IMR-90 (cell line): ENCODE measurements around the gene IFRD1. TPM values are rescaled to one million over a fixed set of nuclear protein-coding genes. Genes with fewer than 3 reads are reported as not detected.

Experiments used
- ATAC-seq: fragments of 200-7000 bp; cut with Tn5 transposase; 2 replicates; pipeline ENCODE4 v1.9.1; 2020; ENCODE audit warnings: low read depth, mild to moderate bottlenecking, moderate library complexity
- BruUV-seq: library from RNA; stranded (reverse); fragments of 400-500 nt; replicated peaks from 2 replicates; lab custom pipeline; 2021; lab: Mats Ljungman, UMichigan
- CTCF ChIA-PET: fragments of 300-600 bp; formaldehyde crosslinking; extraction: SDS; loops from one replicate; lab custom pipeline; 2021; ENCODE audit warnings: antibody characterized with exemption; lab: Yijun Ruan, JAX
- POLR2A ChIA-PET: fragments of 300-600 bp; sonication (Branson Sonifier 250); formaldehyde crosslinking; loops from one replicate; lab custom pipeline; 2022; ENCODE audit warnings: antibody characterized with exemption; ENCODE audit not compliant: unreplicated experiment; lab: Charles Lee
- DNase-seq: peaks from one replicate; pipeline ENCODE4 v3.0.0; 2013
- H2AFZ ChIP-seq: replicated peaks from 2 replicates; pipeline ENCODE3; 2013; ENCODE audit warnings: low read length, mild to moderate bottlenecking; ENCODE audit not compliant: poor library complexity
- H2AK5ac ChIP-seq: 2 replicates; pipeline ENCODE4 v1.6.1; 2013; ENCODE audit warnings: low read depth, low read length, inconsistent platforms
- H2AK9ac ChIP-seq: replicated peaks from 2 replicates; pipeline ENCODE3; 2013; ENCODE audit warnings: mild to moderate bottlenecking, low read depth, low read length, moderate library complexity; ENCODE audit not compliant: poor library complexity
- H2BK120ac ChIP-seq: 2 replicates; pipeline ENCODE4 v1.6.1; 2013; ENCODE audit warnings: low read depth, low read length, inconsistent platforms
- H2BK15ac ChIP-seq: 3 replicates; pipeline ENCODE4 v1.6.1; 2013; ENCODE audit warnings: low read depth, low read length, inconsistent platforms
- H2BK20ac ChIP-seq: 2 replicates; pipeline ENCODE4 v1.6.1; 2013; ENCODE audit warnings: low read depth, mild to moderate bottlenecking, inconsistent platforms, low read length, moderate library complexity
- H2BK5ac ChIP-seq: 2 replicates; pipeline ENCODE4 v1.6.1; 2013; ENCODE audit warnings: mild to moderate bottlenecking, low read depth, low read length, inconsistent platforms; ENCODE audit not compliant: poor library complexity, severe bottlenecking
- H3K14ac ChIP-seq: replicated peaks from 2 replicates; pipeline ENCODE4 v1.6.1; 2013; ENCODE audit warnings: low read depth, low read length, inconsistent platforms
- H3K18ac ChIP-seq: 2 replicates; pipeline ENCODE4 v1.6.1; 2013; ENCODE audit warnings: low read depth, low read length, control low read depth
- H3K23ac ChIP-seq: 2 replicates; pipeline ENCODE4 v1.6.1; 2013; ENCODE audit warnings: low read depth, low read length, inconsistent platforms
- H3K27ac ChIP-seq: 2 replicates; pipeline ENCODE4 v1.5.1; 2013; ENCODE audit warnings: mild to moderate bottlenecking, control low read depth, low read length; ENCODE audit not compliant: insufficient read depth
- H3K27me3 ChIP-seq: 2 replicates; pipeline ENCODE4 v1.6.1; 2013; ENCODE audit warnings: low read length; ENCODE audit not compliant: control insufficient read depth, insufficient read depth
- H3K36me3 ChIP-seq: 2 replicates; pipeline ENCODE4 v1.6.1; 2013; ENCODE audit warnings: low read length, mixed read lengths; ENCODE audit not compliant: control insufficient read depth, insufficient read depth
- H3K4ac ChIP-seq: 2 replicates; pipeline ENCODE4 v1.6.1; 2013; ENCODE audit warnings: low read depth, low read length, inconsistent platforms
- H3K4me1 ChIP-seq: 2 replicates; pipeline ENCODE4 v1.6.1; 2013; ENCODE audit warnings: low read length, mixed read lengths; ENCODE audit not compliant: control insufficient read depth, insufficient read depth
- H3K4me2 ChIP-seq: 2 replicates; pipeline ENCODE4 v1.6.1; 2013; ENCODE audit warnings: low read depth, mild to moderate bottlenecking, control low read depth, low read length, moderate library complexity
- H3K4me3 ChIP-seq: 2 replicates; pipeline ENCODE4 v1.5.1; 2013; ENCODE audit warnings: low read depth, mild to moderate bottlenecking, control low read depth, low read length, moderate library complexity; ENCODE audit not compliant: insufficient read depth
- H3K56ac ChIP-seq: 2 replicates; pipeline ENCODE4 v1.6.1; 2013; ENCODE audit warnings: low read length, inconsistent platforms; ENCODE audit not compliant: insufficient read depth; ENCODE audit errors: extremely low read depth
- H3K79me1 ChIP-seq, 2 experiments: 2 replicates each; pipeline ENCODE4 v1.6.1; 2013; ENCODE audit warnings: low read length in 2 of 2, inconsistent platforms in 1 of 2, low read depth in 1 of 2
- H3K9ac ChIP-seq: 2 replicates; pipeline ENCODE4 v1.6.1; 2013; ENCODE audit warnings: low read depth, low read length, control low read depth
- H3K9me1 ChIP-seq: 2 replicates; pipeline ENCODE4 v1.6.1; 2013; ENCODE audit warnings: low read length, inconsistent platforms; ENCODE audit not compliant: insufficient read depth
- H3K9me3 ChIP-seq: 2 replicates; pipeline ENCODE4 v1.6.1; 2013; ENCODE audit warnings: low read length; ENCODE audit not compliant: control insufficient read depth, insufficient read depth
- H4K20me1 ChIP-seq: 2 replicates; pipeline ENCODE4 v1.6.1; 2013; ENCODE audit warnings: low read length, inconsistent platforms; ENCODE audit not compliant: insufficient read depth
- H4K5ac ChIP-seq: 2 replicates; pipeline ENCODE4 v1.6.1; 2013; ENCODE audit warnings: mild to moderate bottlenecking, low read depth, low read length, control low read depth
- H4K8ac ChIP-seq, 2 experiments: 2 replicates each; pipeline ENCODE4 v1.6.1; 2013; ENCODE audit warnings: low read depth in 2 of 2, low read length in 2 of 2, control low read depth in 1 of 2, inconsistent platforms in 1 of 2
- H4K91ac ChIP-seq: 2 replicates; pipeline ENCODE4 v1.6.1; 2013; ENCODE audit warnings: low read depth, low read length, inconsistent platforms; ENCODE audit not compliant: insufficient read depth
- BHLHE40 ChIP-seq: fragments of 150-350 bp; IDR thresholded peaks from 2 replicates; pipeline ENCODE4 v1.6.1; 2016; ENCODE audit warnings: mild to moderate bottlenecking, low read depth, low read length
- CEBPB ChIP-seq: IDR thresholded peaks from 2 replicates; pipeline ENCODE4 v1.6.1; 2012; ENCODE audit warnings: low read depth, low read length, improper control_type of control experiment
- FOS ChIP-seq: fragments of 150-350 bp; IDR thresholded peaks from 2 replicates; pipeline ENCODE4 v1.6.1; 2016; ENCODE audit warnings: low read depth, low read length
- MAFK ChIP-seq: IDR thresholded peaks from 2 replicates; pipeline ENCODE4 v1.6.1; 2012; ENCODE audit warnings: low read depth, low read length, improper control_type of control experiment
- MXI1 ChIP-seq: IDR thresholded peaks from 2 replicates; pipeline ENCODE4 v1.6.1; 2012; ENCODE audit warnings: low read depth, mild to moderate bottlenecking, low read length, moderate library complexity, borderline replicate concordance
- NFE2L2 ChIP-seq: fragments of 150-350 bp; IDR thresholded peaks from 2 replicates; pipeline ENCODE4 v1.6.1; 2016; ENCODE audit warnings: low read depth, mild to moderate bottlenecking, low read length
- POLR2A ChIP-seq: IDR thresholded peaks from 2 replicates; pipeline ENCODE4 v1.6.1; 2012; ENCODE audit warnings: mild to moderate bottlenecking, low read depth, low read length
- RAD21 ChIP-seq: IDR thresholded peaks from 2 replicates; pipeline ENCODE4 v1.6.1; 2012; ENCODE audit warnings: low read length, improper control_type of control experiment
- SMC3 ChIP-seq: fragments of 150-350 bp; IDR thresholded peaks from 2 replicates; pipeline ENCODE4 v1.6.1; 2016; ENCODE audit warnings: low read depth, mild to moderate bottlenecking, antibody characterized with exemption, low read length, moderate library complexity
- WGBS, 2 experiments: methylation state at CpG; one replicate each; pipeline versions ENCODE4 v1.1.5 to v1.1.7; 2013; ENCODE audit warnings: missing lambda C conversion rate in 2 of 2; ENCODE audit not compliant: insufficient read length in 1 of 2; ENCODE audit errors: extremely low coverage in 2 of 2; 5-methylcytosine and 5-hydroxymethylcytosine counted together
- dilution Hi-C: fragments of 300-500 bp; cut with HindIII; formaldehyde crosslinking; loops from one replicate; pipeline ENCODE4 v1.14.3; 2018; ENCODE audit warnings: low sequenced_read_pairs; ENCODE audit not compliant: unreplicated experiment
- in situ Hi-C: fragments of 300-500 bp; cut with MboI; formaldehyde crosslinking; loops from 3 replicates; pipeline ENCODE4 v1.14.3; 2019; ENCODE audit warnings: low sequenced_read_pairs, inconsistent platforms, mixed read lengths
- intact Hi-C: fragments of 100-400 bp; cut with micrococcal nuclease; formaldehyde crosslinking; loops from 2 replicates; pipeline ENCODE4 v1.10.0; 2022
- polyA plus RNA-seq, 3 experiments: library from polyadenylated mRNA; depleted of rRNA; stranded (reverse); fragments of >200 nt; gene quantifications; 2 replicates each; pipeline ENCODE4 v1.2.3, GENCODE V29; 2012; ENCODE audit warnings: low replicate concordance in 1 of 3
- total RNA-seq: library from RNA; depleted of rRNA; stranded (reverse); fragments of >200 nt; gene quantifications from 2 replicates; pipeline ENCODE4 v1.2.3, GENCODE V29; 2012
- TF ChIP-seq, protein P1 (sequence below): fragments of 150-350 bp; IDR thresholded peaks from 2 replicates; pipeline ENCODE4 v1.6.1; 2017; ENCODE audit warnings: mild to moderate bottlenecking, antibody characterized with exemption, low read length, low read depth

Gene IFRD1
- total and polyA plus RNA-seq, 2 of the 4 experiments (the other 2 are of a cell fraction): 18.3 to 25.3 TPM

DNA sequence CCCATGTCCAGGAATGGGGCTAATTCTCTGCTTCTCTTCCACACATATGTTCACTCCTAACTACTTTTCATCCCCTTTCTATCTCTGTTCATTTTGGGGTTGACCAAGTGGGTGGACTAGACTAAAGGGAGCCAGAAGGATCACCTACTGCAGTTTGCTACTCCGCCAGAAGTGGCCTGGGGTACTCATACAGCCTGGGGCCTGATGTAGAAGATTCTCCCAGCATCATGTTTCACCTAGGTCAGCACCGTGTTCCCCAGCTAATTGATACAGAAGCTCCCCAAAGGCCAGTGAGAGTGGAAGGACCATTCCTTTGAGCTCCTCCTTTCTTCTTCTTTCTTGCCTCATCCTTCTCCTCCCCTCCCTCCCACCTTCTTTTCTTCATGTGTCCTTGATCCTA is 19.6 kb upstream of the IFRD1 start:
- ATAC-seq (no peak), DNase-seq (no peak)
- no peak overlapping the region for H2BK20ac ChIP-seq

More for the DNA sequence above, 19.6 kb upstream of the IFRD1 start:
- no peaks in the 10 kb centered on the region for H3K9me1 ChIP-seq
- no peak overlapping the region for H3K18ac ChIP-seq
- ChIA-PET POLR2A (no interaction called here), CTCF (no interaction called here)
- H3K36me3 ChIP-seq: no peaks in the 10 kb centered on the region
- H4K8ac ChIP-seq: no peak overlapping the region
- H3K4me3 ChIP-seq: no peak overlapping the region
- no peak overlapping the region for H2BK15ac ChIP-seq
- no peak overlapping the region for H2AFZ ChIP-seq
- TF ChIP-seq POLR2A: no peak
- no peak for TF ChIP-seq RAD21
- no peak for TF ChIP-seq SMC3
- no peak for TF ChIP-seq BHLHE40
- TF ChIP-seq NFE2L2: no peak
- no peak for TF ChIP-seq MAFK
- TF ChIP-seq MXI1: no peak
- no peak for TF ChIP-seq FOS
- no peak for TF ChIP-seq CEBPB
- TF ChIP-seq, protein P1, sequence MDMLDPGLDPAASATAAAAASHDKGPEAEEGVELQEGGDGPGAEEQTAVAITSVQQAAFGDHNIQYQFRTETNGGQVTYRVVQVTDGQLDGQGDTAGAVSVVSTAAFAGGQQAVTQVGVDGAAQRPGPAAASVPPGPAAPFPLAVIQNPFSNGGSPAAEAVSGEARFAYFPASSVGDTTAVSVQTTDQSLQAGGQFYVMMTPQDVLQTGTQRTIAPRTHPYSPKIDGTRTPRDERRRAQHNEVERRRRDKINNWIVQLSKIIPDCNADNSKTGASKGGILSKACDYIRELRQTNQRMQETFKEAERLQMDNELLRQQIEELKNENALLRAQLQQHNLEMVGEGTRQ: no peak
- H3K56ac ChIP-seq: no peak overlapping the region
- H3K27ac ChIP-seq: no peak overlapping the region
- H3K14ac ChIP-seq: no peak overlapping the region
- in situ Hi-C loops: no loop called here
- no peaks in the 10 kb centered on the region; the same call in 1 of the 2 replicates for H3K27me3 ChIP-seq
- no peak overlapping the region for H3K23ac ChIP-seq
- H3K79me1 ChIP-seq: no peaks in the 10 kb centered on the region
- no peak overlapping the region for H4K91ac ChIP-seq
- no peaks in the 10 kb centered on the region for H3K9me3 ChIP-seq
- no peak overlapping the region for H3K4me2 ChIP-seq
- no peak overlapping the region for H4K5ac ChIP-seq
- H2AK5ac ChIP-seq: no peak overlapping the region
- 33% methylated on average over 1 of the region's 2 CpGs; no CpG with 5 or more reads in 1 of the 2 experiments for WGBS, 2 experiments
- no peak overlapping the region for H3K9ac ChIP-seq
- no peaks in the 10 kb centered on the region; the same call in 1 of the 2 replicates for H3K4me1 ChIP-seq
- no TSS peak for BruUV-seq
- H2BK5ac ChIP-seq: no peak overlapping the region
- no peak overlapping the region for H2BK120ac ChIP-seq
- dilution Hi-C loops: no loop called here
- intact Hi-C loops: no loop called here
- no peak overlapping the region for H2AK9ac ChIP-seq
- no peaks in the 10 kb centered on the region for H4K20me1 ChIP-seq
- H3K4ac ChIP-seq: no peak overlapping the region
